H1 (cell line): ENCODE data around the gene PCBP2. TPM values are rescaled to one million over a fixed set of nuclear protein-coding genes. Genes with fewer than 3 reads are reported as not detected.

ENCODE experiments used
- polyA plus RNA-seq, 7 experiments: library from polyadenylated mRNA; depleted of rRNA in 3 of 7; stranded (reverse) in 5 of 7; unstranded in 2 of 7; fragments of >200 nt in 5 of 7; fragments of 200-250 nt in 2 of 7; gene quantifications; 1 replicate in 5 of 7; 2 replicates in 1 of 7; 4 replicates in 1 of 7; pipeline versions ENCODE4 v1.2.1 to v1.2.3, GENCODE V29; 2011 to 2013; ENCODE audit warnings: missing spikeins in 2 of 7, mixed read lengths in 2 of 7
- total RNA-seq: library from RNA; stranded (reverse); fragmentation: NEBNext Ultra II Directional; extraction: Animal tissue kit (Norgen Biotek cat#: 25700); gene quantifications from 2 replicates; pipeline ENCODE4 v1.2.1, GENCODE V29; 2021
- TF ChIP-seq, protein P1 (sequence below): IDR thresholded peaks from 2 replicates; pipeline ENCODE4 v1.6.1; 2011; ENCODE audit warnings: low read depth, mild to moderate bottlenecking, low read length; ENCODE audit not compliant: insufficient read depth

Gene PCBP2
- total and polyA plus RNA-seq, 2 of the 8 experiments (the other 6 are each of a cell fraction or from before 2014, with no cell fraction given): 470 to 1,123 TPM

DNA sequence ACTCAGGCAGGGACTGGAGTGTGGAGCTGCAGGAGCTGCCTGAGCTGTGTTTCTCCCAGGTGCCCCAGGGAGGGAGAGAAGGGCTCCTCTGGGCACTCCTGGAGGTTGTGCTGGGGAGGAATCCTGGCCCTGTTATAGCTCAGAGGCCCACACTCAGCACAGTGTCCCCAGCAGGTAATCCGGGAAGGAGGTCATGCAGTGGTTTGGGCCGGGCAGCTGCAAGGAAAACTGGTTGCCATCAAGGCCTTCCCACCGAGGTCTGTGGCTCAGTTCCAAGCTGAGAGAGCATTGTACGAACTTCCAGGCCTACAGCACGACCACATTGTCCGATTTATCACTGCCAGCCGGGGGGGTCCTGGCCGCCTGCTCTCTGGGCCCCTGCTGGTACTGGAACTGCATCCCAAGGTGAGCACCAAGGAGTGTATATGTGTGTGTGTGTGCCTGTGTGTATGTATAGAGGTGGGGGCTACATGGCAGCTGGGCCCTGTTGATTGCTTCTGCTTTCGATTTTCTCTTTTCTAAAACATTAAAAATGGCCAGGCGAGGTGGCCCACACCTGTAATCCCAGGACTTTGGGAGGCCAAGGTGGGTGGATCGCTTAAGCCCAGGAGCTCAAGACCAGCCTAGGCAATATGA is 26.3 kb upstream of the PCBP2 start (continued):
- TF ChIP-seq, protein P1, sequence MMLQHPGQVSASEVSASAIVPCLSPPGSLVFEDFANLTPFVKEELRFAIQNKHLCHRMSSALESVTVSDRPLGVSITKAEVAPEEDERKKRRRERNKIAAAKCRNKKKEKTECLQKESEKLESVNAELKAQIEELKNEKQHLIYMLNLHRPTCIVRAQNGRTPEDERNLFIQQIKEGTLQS: no peak
